ENCODE data around the gene CARMIL1.

Gene CARMIL1

DNA sequence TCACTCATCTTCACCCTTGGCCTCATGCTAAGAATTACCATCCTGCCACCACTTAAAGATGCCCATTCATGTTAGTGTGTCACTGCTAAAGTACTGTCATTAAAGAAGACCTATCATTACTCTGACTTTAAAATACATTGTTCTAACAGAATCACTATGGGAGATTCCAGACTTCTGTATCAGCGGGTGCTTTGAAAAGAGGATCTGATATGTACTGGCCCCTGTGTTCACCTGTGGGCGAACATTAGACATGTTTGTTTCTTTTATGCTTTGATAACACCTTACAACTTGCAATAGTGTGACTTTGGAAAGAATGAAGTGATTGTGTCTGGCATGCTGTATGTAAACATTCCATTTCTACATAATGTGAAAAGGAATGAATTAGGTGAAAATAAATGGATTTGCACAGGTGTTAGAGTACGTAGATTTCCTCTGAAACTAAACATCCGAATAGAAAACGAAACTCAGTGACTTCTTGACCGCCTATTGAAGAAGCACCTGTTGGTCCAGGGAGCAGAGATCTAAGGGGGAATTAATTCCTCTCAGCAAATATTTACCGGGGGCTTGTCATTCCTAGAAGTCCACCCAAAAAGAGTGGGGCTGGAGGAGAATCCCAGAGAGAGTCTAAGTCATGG is 132.3 kb downstream of the CARMIL1 start:
- Histone ChIP-seq H3K18ac (ENCODE audit: low read length) (no peak overlapping the region), H3K9me3 (ENCODE audit: insufficient read depth, low read depth, low read length) (no peaks in the 10 kb centered on the region), H3K27ac (ENCODE audit: low read depth, low read length) (no peak overlapping the region), H3K27me3 (ENCODE audit: insufficient read depth, low read length) (no peaks in the 10 kb centered on the region), H3K4me1 (ENCODE audit: control insufficient read depth in 1 of 2, insufficient read depth in 2 of 2, low read length in 2 of 2) (no peaks in the 10 kb centered on the region), H3K79me1 (ENCODE audit: low read length) (no peaks in the 10 kb centered on the region), H4K8ac (ENCODE audit: low read depth, low read length) (no peak overlapping the region), H3K4me3 (ENCODE audit: low read depth, low read length) (no peak overlapping the region), H2AK5ac (ENCODE audit: low read length) (no peak overlapping the region), H3K36me3 (ENCODE audit: control insufficient read depth in 1 of 2, insufficient read depth in 2 of 2, low read length in 2 of 2) (no peaks in the 10 kb centered on the region), H3K79me2 (ENCODE audit: control insufficient read depth, insufficient read depth, low read length, poor library complexity) (no peaks in the 10 kb centered on the region), H3K23ac (ENCODE audit: low read length) (no peak overlapping the region), H3K14ac (ENCODE audit: low read length) (no peak overlapping the region), H3K9ac (ENCODE audit: low read length) (no peak overlapping the region), H4K12ac (ENCODE audit: low read depth, low read length) (no peak overlapping the region), H4K91ac (ENCODE audit: low read depth, low read length) (no peak overlapping the region), H2BK12ac (ENCODE audit: low read length) (no peak overlapping the region), H2AFZ (ENCODE audit: insufficient read depth, low read length, poor library complexity) (no peak overlapping the region), H3K4ac (ENCODE audit: low read depth, low read length) (no peak overlapping the region), H2BK5ac (ENCODE audit: low read depth, low read length, poor library complexity) (no peak overlapping the region), H3K4me2 (ENCODE audit: low read length) (no peak overlapping the region), H2BK120ac (ENCODE audit: insufficient read depth, low read length, poor library complexity) (no peak overlapping the region)
- no peak for DNase-seq
- WGBS (ENCODE audit: extremely low coverage, insufficient coverage, insufficient read length), result no CpG with 5 or more reads among the region's 7 CpGs

DNA sequence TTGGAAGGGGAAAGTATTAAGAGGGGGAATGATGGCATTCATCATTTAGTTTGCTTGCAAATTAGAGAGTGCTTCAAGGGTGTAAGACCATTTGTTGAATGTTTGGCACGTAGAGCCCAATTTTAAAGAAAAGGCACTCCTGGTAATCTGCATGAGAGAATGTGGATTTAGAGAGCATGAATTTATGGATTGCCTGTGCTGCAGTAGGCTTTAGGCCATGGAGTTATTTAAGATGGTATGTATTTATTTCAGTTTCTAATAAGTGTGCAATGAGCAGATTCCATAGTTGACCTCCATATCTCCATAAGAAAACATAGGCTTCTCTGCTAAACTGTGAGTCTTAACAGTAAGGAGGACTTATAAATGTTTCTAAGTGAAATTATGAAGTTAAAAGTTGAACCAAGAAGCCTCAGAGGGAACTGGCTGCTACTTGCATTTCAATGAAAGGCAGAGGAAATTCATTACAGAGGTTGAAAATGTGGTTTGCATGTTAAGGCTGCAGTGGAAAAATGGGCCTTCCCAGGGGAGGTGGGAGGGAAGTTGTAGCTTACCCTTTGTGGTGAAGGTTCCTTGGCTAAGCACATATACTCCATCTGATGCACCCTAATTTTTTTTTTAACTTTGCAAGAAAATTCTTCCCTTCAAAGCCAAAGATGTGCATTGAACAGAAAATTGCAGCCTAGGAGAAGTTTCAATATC is 134.2 kb downstream of the CARMIL1 start:
- H4K8ac ChIP-seq (ENCODE audit: low read depth, low read length), result no peak overlapping the region
- H3K27me3 ChIP-seq (ENCODE audit: insufficient read depth, low read length), result no peaks in the 10 kb centered on the region
- H2AK5ac ChIP-seq (ENCODE audit: low read length), result no peak overlapping the region
- H3K36me3 ChIP-seq (ENCODE audit: control insufficient read depth in 1 of 2, insufficient read depth in 2 of 2, low read length in 2 of 2), result no peaks in the 10 kb centered on the region
- no peak overlapping the region for H2BK120ac ChIP-seq (ENCODE audit: insufficient read depth, low read length, poor library complexity)
- H3K9me3 ChIP-seq (ENCODE audit: insufficient read depth, low read depth, low read length), result no peaks in the 10 kb centered on the region
- H4K91ac ChIP-seq (ENCODE audit: low read depth, low read length), result no peak overlapping the region
- H3K4me3 ChIP-seq (ENCODE audit: low read depth, low read length), result no peak overlapping the region
- no peaks in the 10 kb centered on the region for H3K4me1 ChIP-seq (ENCODE audit: control insufficient read depth in 1 of 2, insufficient read depth in 2 of 2, low read length in 2 of 2)
- DNase-seq, result no peak
- no CpG with 5 or more reads among the region's 1 CpG for WGBS (ENCODE audit: extremely low coverage, insufficient coverage, insufficient read length)
- H4K12ac ChIP-seq (ENCODE audit: low read depth, low read length), result no peak overlapping the region
- no peak overlapping the region for H2AFZ ChIP-seq (ENCODE audit: insufficient read depth, low read length, poor library complexity)
- no peak overlapping the region for H2BK5ac ChIP-seq (ENCODE audit: low read depth, low read length, poor library complexity)
- no peak overlapping the region for H3K4ac ChIP-seq (ENCODE audit: low read depth, low read length)
- no peak overlapping the region for H3K9ac ChIP-seq (ENCODE audit: low read length)
- H3K14ac ChIP-seq (ENCODE audit: low read length), result no peak overlapping the region
- H3K4me2 ChIP-seq (ENCODE audit: low read length), result no peak overlapping the region
- no peaks in the 10 kb centered on the region for H3K79me1 ChIP-seq (ENCODE audit: low read length)
- no peak overlapping the region for H3K18ac ChIP-seq (ENCODE audit: low read length)
- H3K79me2 ChIP-seq (ENCODE audit: control insufficient read depth, insufficient read depth, low read length, poor library complexity), result no peaks in the 10 kb centered on the region
- H3K23ac ChIP-seq (ENCODE audit: low read length), result no peak overlapping the region
- H2BK12ac ChIP-seq (ENCODE audit: low read length), result no peak overlapping the region
- no peak overlapping the region for H3K27ac ChIP-seq (ENCODE audit: low read depth, low read length)

DNA sequence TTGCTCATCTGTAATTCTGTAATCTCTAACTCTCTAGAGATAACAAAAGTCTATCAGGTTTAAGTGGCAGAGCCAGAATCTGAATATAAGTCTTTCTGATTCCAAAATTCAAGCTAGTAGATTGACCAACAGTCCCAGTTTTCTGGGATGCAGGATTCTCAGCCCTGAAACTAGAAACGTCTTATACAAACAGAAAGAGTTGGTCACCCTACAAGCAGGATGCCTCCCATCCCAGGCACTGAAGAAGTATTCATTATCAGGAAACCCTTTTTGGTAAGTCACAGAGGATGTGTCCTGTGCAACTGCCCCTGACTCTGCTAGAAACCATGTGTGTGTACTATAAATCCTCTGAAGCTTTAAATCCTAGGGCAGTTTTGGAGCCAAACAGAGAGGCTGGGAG is 135.0 kb downstream of the CARMIL1 start:
- H2AK5ac ChIP-seq (ENCODE audit: low read length), result no peak overlapping the region
- WGBS (ENCODE audit: extremely low coverage, insufficient coverage, insufficient read length), result no CpG with 5 or more reads among the region's 1 CpG
- H3K23ac ChIP-seq (ENCODE audit: low read length), result no peak overlapping the region
- no peak overlapping the region for H4K12ac ChIP-seq (ENCODE audit: low read depth, low read length)
- no peaks in the 10 kb centered on the region for H3K9me3 ChIP-seq (ENCODE audit: insufficient read depth, low read depth, low read length)
- no peak overlapping the region for H2BK12ac ChIP-seq (ENCODE audit: low read length)
- H3K4me3 ChIP-seq (ENCODE audit: low read depth, low read length), result no peak overlapping the region
- H4K8ac ChIP-seq (ENCODE audit: low read depth, low read length), result no peak overlapping the region
- no peaks in the 10 kb centered on the region for H3K79me1 ChIP-seq (ENCODE audit: low read length)
- DNase-seq, result no peak
- H3K4me1 ChIP-seq (ENCODE audit: control insufficient read depth in 1 of 2, insufficient read depth in 2 of 2, low read length in 2 of 2), result no peaks in the 10 kb centered on the region
- no peak overlapping the region for H3K27ac ChIP-seq (ENCODE audit: low read depth, low read length)
- no peak overlapping the region for H3K14ac ChIP-seq (ENCODE audit: low read length)
- no peak overlapping the region for H3K18ac ChIP-seq (ENCODE audit: low read length)
- no peaks in the 10 kb centered on the region for H3K79me2 ChIP-seq (ENCODE audit: control insufficient read depth, insufficient read depth, low read length, poor library complexity)
- H3K4ac ChIP-seq (ENCODE audit: low read depth, low read length), result no peak overlapping the region
- no peaks in the 10 kb centered on the region for H3K27me3 ChIP-seq (ENCODE audit: insufficient read depth, low read length)
- no peak overlapping the region for H2BK5ac ChIP-seq (ENCODE audit: low read depth, low read length, poor library complexity)
- no peak overlapping the region for H3K4me2 ChIP-seq (ENCODE audit: low read length)
- no peak overlapping the region for H2AFZ ChIP-seq (ENCODE audit: insufficient read depth, low read length, poor library complexity)
- H4K91ac ChIP-seq (ENCODE audit: low read depth, low read length), result no peak overlapping the region
- no peak overlapping the region for H3K9ac ChIP-seq (ENCODE audit: low read length)
- no peaks in the 10 kb centered on the region for H3K36me3 ChIP-seq (ENCODE audit: control insufficient read depth in 1 of 2, insufficient read depth in 2 of 2, low read length in 2 of 2)
- no peak overlapping the region for H2BK120ac ChIP-seq (ENCODE audit: insufficient read depth, low read length, poor library complexity)

DNA sequence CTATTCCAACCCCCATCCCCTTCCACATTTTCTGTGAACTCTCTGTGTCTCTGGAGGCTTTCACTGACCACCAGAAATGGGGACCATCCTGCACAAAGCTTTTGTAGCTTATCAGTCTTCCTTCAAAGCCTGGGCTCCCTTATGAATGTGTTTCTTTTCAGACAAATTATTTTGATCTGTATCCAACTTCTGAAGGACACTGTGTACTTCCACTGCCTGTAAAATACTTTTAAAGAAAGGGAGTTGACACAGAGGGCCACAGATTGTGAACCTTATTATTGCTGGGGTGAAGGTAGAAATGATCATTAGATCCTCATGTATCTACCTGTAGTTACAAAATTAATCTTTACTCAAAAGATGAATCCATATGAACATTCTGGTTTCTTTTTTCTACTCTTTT is 135.6 kb downstream of the CARMIL1 start:
- no peak overlapping the region for H4K8ac ChIP-seq (ENCODE audit: low read depth, low read length)
- no peaks in the 10 kb centered on the region for H3K79me1 ChIP-seq (ENCODE audit: low read length)
- no peaks in the 10 kb centered on the region for H3K36me3 ChIP-seq (ENCODE audit: control insufficient read depth in 1 of 2, insufficient read depth in 2 of 2, low read length in 2 of 2)
- H2BK12ac ChIP-seq (ENCODE audit: low read length), result no peak overlapping the region
- no peak overlapping the region for H3K27ac ChIP-seq (ENCODE audit: low read depth, low read length)
- no peak overlapping the region for H4K12ac ChIP-seq (ENCODE audit: low read depth, low read length)
- H3K4me1 ChIP-seq (ENCODE audit: control insufficient read depth in 1 of 2, insufficient read depth in 2 of 2, low read length in 2 of 2), result no peaks in the 10 kb centered on the region
- no peak overlapping the region for H2AK5ac ChIP-seq (ENCODE audit: low read length)
- no peak overlapping the region for H4K91ac ChIP-seq (ENCODE audit: low read depth, low read length)
- H2BK5ac ChIP-seq (ENCODE audit: low read depth, low read length, poor library complexity), result no peak overlapping the region
- no peaks in the 10 kb centered on the region for H3K79me2 ChIP-seq (ENCODE audit: control insufficient read depth, insufficient read depth, low read length, poor library complexity)
- H3K4me3 ChIP-seq (ENCODE audit: low read depth, low read length), result no peak overlapping the region
- no peak for DNase-seq
- no peak overlapping the region for H3K4ac ChIP-seq (ENCODE audit: low read depth, low read length)
- H3K14ac ChIP-seq (ENCODE audit: low read length), result no peak overlapping the region
- no peak overlapping the region for H3K23ac ChIP-seq (ENCODE audit: low read length)
- H3K18ac ChIP-seq (ENCODE audit: low read length), result no peak overlapping the region
- peaks cover under 1% of the 10 kb centered on the region for H3K9me3 ChIP-seq (ENCODE audit: insufficient read depth, low read depth, low read length)
- H2AFZ ChIP-seq (ENCODE audit: insufficient read depth, low read length, poor library complexity), result no peak overlapping the region
- H2BK120ac ChIP-seq (ENCODE audit: insufficient read depth, low read length, poor library complexity), result no peak overlapping the region
- no peak overlapping the region for H3K4me2 ChIP-seq (ENCODE audit: low read length)
- no peaks in the 10 kb centered on the region for H3K27me3 ChIP-seq (ENCODE audit: insufficient read depth, low read length)
- H3K9ac ChIP-seq (ENCODE audit: low read length), result no peak overlapping the region
